HUES48 (cell line): ENCODE measurements around the gene GYS1.

Experiments used
- H3K27ac ChIP-seq: one replicate; pipeline ENCODE4 v1.7.0; 2013; ENCODE audit warnings: low read depth, low read length, inconsistent platforms
- H3K27me3 ChIP-seq: 2 replicates; pipeline ENCODE4 v1.6.1; 2013; ENCODE audit warnings: mild to moderate bottlenecking, low read length; ENCODE audit not compliant: control insufficient read depth, insufficient read depth
- H3K36me3 ChIP-seq: 2 replicates; pipeline ENCODE4 v1.6.1; 2013; ENCODE audit warnings: low read length; ENCODE audit not compliant: control insufficient read depth, insufficient read depth
- H3K4me1 ChIP-seq: 2 replicates; pipeline ENCODE4 v1.6.1; 2013; ENCODE audit warnings: mild to moderate bottlenecking, low read length; ENCODE audit not compliant: control insufficient read depth, insufficient read depth
- H3K4me3 ChIP-seq: 2 replicates; pipeline ENCODE4 v1.5.1; 2013; ENCODE audit warnings: mild to moderate bottlenecking, low read depth, low read length
- H3K9ac ChIP-seq: 2 replicates; pipeline ENCODE4 v1.6.1; 2013; ENCODE audit warnings: mild to moderate bottlenecking, low read depth, low read length, moderate library complexity
- H3K9me3 ChIP-seq: 2 replicates; pipeline ENCODE4 v1.6.1; 2013; ENCODE audit warnings: low read length; ENCODE audit not compliant: control insufficient read depth, insufficient read depth

GYS1 gene

DNA sequence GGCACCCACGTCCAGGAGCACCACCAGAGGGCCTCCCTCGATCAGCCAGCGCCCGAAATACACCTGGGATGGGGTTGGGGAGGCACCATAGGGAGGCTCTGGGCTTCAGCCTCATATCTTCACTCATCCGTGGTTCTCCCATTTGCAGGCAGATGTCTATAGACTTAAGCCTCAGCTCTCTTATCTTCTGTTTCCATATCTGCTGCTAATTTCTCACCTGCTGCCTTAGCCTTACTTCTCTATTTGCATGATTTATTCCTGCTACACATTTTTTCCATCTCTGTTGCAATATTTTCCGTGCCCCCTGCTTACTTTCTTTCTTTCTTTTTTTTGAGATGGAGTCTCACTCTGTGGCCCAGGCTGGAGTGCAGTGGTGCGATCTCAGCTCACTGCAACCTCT, 5.8 kb downstream of the GYS1 start:
- Histone ChIP-seq H3K27ac (no peak overlapping the region), H3K4me1 (peaks cover 7% of the 10 kb centered on the region; the same call in 1 of the 2 replicates), H3K36me3 (peaks cover 52% of the 10 kb centered on the region), H3K9ac (no peak overlapping the region), H3K9me3 (no peaks in the 10 kb centered on the region), H3K27me3 (no peaks in the 10 kb centered on the region), H3K4me3 (no peak overlapping the region)

GRCh38 chr19:48986211-48986610, 6.9 kb downstream of the GYS1 start:
- Histone ChIP-seq H3K4me1 (no peaks in the 10 kb centered on the region), H3K4me3 (no peak overlapping the region), H3K36me3 (peaks cover 61% of the 10 kb centered on the region), H3K9ac (no peak overlapping the region), H3K27ac (no peak overlapping the region), H3K9me3 (no peaks in the 10 kb centered on the region), H3K27me3 (no peaks in the 10 kb centered on the region)

- no peak overlapping the region for H3K9ac ChIP-seq
- peaks cover 58% of the 10 kb centered on the region for H3K36me3 ChIP-seq
- no peaks in the 10 kb centered on the region for H3K9me3 ChIP-seq
- H3K27ac ChIP-seq: no peak overlapping the region
- H3K4me3 ChIP-seq: no peak overlapping the region
- no peaks in the 10 kb centered on the region for H3K4me1 ChIP-seq
- H3K27me3 ChIP-seq: no peaks in the 10 kb centered on the region
Observed at GRCh38 chr19:48985711-48986110, 7.4 kb downstream of the GYS1 start.

- H3K4me1 ChIP-seq: no peaks in the 10 kb centered on the region
- H3K9me3 ChIP-seq: no peaks in the 10 kb centered on the region
- no peak overlapping the region for H3K9ac ChIP-seq
- no peaks in the 10 kb centered on the region for H3K27me3 ChIP-seq
- peaks cover 50% of the 10 kb centered on the region for H3K36me3 ChIP-seq
- no peak overlapping the region for H3K27ac ChIP-seq
- no peak overlapping the region for H3K4me3 ChIP-seq
Observed at GRCh38 chr19:48982280-48982679, 10.8 kb downstream of the GYS1 start.

DNA sequence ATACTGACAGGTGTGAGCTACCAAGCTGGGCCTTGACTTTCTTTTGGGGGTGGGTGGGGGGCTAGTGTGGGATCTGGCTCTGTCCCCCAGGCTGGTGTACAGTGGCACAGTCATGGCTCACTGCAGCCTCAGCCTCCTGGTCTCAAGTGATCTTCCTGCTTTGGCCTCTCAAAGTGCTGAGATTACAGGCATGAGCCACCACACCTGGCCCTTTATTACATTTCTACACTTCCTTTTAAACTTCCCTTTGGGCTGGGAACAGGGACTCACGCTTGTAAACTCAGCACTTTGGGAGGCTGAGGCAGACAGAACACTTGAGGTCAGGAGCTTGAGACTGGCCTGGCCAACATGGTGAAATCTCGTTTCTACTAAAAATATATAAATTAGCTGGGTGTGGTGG, 16.0 kb downstream of the GYS1 start:
- Histone ChIP-seq H3K27me3 (no peaks in the 10 kb centered on the region), H3K4me1 (no peaks in the 10 kb centered on the region), H3K9me3 (no peaks in the 10 kb centered on the region), H3K27ac (no peak overlapping the region), H3K36me3 (peaks cover 41% of the 10 kb centered on the region), H3K4me3 (no peak overlapping the region), H3K9ac (no peak overlapping the region)

GRCh38 chr19:48975947-48976847, 16.9 kb downstream of the GYS1 start:
- Histone ChIP-seq H3K9ac (no peak overlapping the region), H3K36me3 (peaks cover 34% of the 10 kb centered on the region), H3K27ac (no peak overlapping the region), H3K27me3 (no peaks in the 10 kb centered on the region), H3K9me3 (no peaks in the 10 kb centered on the region), H3K4me1 (no peaks in the 10 kb centered on the region), H3K4me3 (no peak overlapping the region)

DNA sequence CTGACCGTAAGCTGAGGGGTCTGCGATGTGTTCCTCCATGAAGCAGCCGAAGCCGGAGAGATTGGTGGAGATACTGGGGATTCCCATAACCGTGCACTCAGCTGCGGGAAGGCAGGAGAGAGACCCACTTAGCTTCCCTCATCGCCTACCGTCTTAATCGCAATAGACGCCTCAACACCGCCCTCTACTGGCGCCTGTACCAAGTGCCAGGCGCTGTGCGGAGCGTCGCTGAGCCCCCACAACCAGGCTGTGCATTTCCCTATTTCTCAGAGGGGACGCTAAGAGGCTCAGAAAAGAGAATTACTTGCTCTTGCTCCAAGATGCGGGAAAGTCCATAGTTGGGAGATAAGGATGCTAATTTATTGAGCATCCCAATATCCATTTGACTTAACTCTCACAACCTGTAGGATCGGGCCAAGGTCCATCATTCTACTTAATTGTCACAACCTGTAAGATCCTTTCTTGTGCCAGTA, 22.1 kb downstream of the GYS1 start:
- Histone ChIP-seq H3K9me3 (no peaks in the 10 kb centered on the region), H3K27me3 (no peaks in the 10 kb centered on the region), H3K27ac (no peak overlapping the region), H3K4me3 (no peak overlapping the region), H3K4me1 (peaks cover 4% of the 10 kb centered on the region; the same call in 1 of the 2 replicates), H3K9ac (no peak overlapping the region), H3K36me3 (peaks cover 53% of the 10 kb centered on the region)

GRCh38 chr19:48970139-48970766, 22.9 kb downstream of the GYS1 start:
- Histone ChIP-seq H3K36me3 (peaks cover 54% of the 10 kb centered on the region), H3K27ac (no peak overlapping the region), H3K27me3 (no peaks in the 10 kb centered on the region), H3K9me3 (no peaks in the 10 kb centered on the region), H3K4me1 (peaks cover 5% of the 10 kb centered on the region; the same call in 1 of the 2 replicates), H3K4me3 (no peak overlapping the region), H3K9ac (no peak overlapping the region)

GRCh38 chr19:48969276-48970138, 23.6 kb downstream of the GYS1 start:
- no peak overlapping the region for H3K27ac ChIP-seq
- peaks cover 52% of the 10 kb centered on the region for H3K36me3 ChIP-seq

DNA sequence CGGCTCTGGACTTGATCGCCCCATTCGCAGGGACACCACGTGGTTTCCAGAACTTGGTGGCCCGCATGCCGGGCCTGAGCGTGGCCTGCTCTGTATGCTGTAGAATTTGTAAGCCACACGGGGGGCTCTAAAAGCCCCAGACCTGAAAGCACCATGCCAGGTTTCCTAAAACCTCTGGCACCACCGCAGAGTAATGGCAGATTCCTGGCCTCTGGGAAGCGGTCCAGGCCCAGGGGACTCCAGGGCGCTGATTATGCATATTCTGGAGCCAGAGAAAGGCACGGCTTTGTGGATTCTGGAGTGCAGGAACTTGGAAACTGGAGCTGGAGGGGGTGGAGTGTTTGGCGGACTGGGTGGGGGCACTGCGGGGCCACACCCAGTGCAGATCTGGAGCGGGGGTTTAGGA, 24.3 kb downstream of the GYS1 start:
- Histone ChIP-seq H3K9ac (no peak overlapping the region), H3K27me3 (no peaks in the 10 kb centered on the region), H3K36me3 (peaks cover 45% of the 10 kb centered on the region), H3K4me3 (no peak overlapping the region), H3K9me3 (no peaks in the 10 kb centered on the region), H3K4me1 (peaks cover 13% of the 10 kb centered on the region), H3K27ac (no peak overlapping the region)

More at GRCh38 chr19:48969276-48970138, 23.6 kb downstream of the GYS1 start:
- H3K9me3 ChIP-seq: no peaks in the 10 kb centered on the region
- no peaks in the 10 kb centered on the region for H3K27me3 ChIP-seq
- no peak overlapping the region for H3K9ac ChIP-seq
- H3K4me1 ChIP-seq: peaks cover 6% of the 10 kb centered on the region
- no peak overlapping the region for H3K4me3 ChIP-seq
